GM18508 (cell line): ENCODE results near the gene IRX1.

Experiments used
- ATAC-seq: cut with Tn5 transposase; IDR thresholded peaks from one replicate; pipeline ENCODE4 v1.9.1; 2021; ENCODE audit warnings: moderate number of reproducible peaks; ENCODE audit not compliant: insufficient read depth, unreplicated experiment

The IRX1 gene

GRCh38 chr5:3642231-3642630 lies 46.6 kb downstream of the IRX1 start:
- ATAC-seq, result no peak

GRCh38 chr5:3650320-3650719 lies 54.7 kb downstream of the IRX1 start:
- no peak for ATAC-seq

GRCh38 chr5:3650868-3651267 lies 55.2 kb downstream of the IRX1 start:
- ATAC-seq, result no peak
